IgD-negative memory B cell (primary cell): Measurements from ENCODE around the gene CERS4. TPM values are rescaled to one million over a fixed set of nuclear protein-coding genes. Genes with fewer than 3 reads are reported as not detected.
"Not testable (repeated sequence)": the region's sequence is repeated elsewhere in the genome, so short reads cannot be mapped to it uniquely, and the experiment has no call there.

Experiments used
- H3K27ac Mint-ChIP-seq, 3 donors: one replicate each; pipeline ENCODE4 v1.8.0; 2020 to 2022; ENCODE audit warnings: mild to moderate bottlenecking in 3 of 3, mixed read lengths in 3 of 3, moderate library complexity in 1 of 3
- H3K27me3 Mint-ChIP-seq: one replicate; pipeline ENCODE4 v1.8.0; 2021; ENCODE audit warnings: mixed read lengths
- H3K36me3 Mint-ChIP-seq: one replicate; pipeline ENCODE4 v1.8.0; 2020; ENCODE audit warnings: mild to moderate bottlenecking, mixed read lengths
- H3K4me1 Mint-ChIP-seq, 3 donors: one replicate each; pipeline ENCODE4 v1.8.0; 2020 to 2022; ENCODE audit warnings: mixed read lengths in 3 of 3, mild to moderate bottlenecking in 1 of 3
- H3K4me3 Mint-ChIP-seq, 4 donors: one replicate each; pipeline ENCODE4 v1.8.0; 2020 to 2022; ENCODE audit warnings: mild to moderate bottlenecking in 4 of 4, mixed read lengths in 4 of 4, moderate library complexity in 3 of 4
- H3K9me3 Mint-ChIP-seq, 3 donors: one replicate each; pipeline ENCODE4 v1.8.0; 2020 to 2021; ENCODE audit warnings: mixed read lengths in 3 of 3, mild to moderate bottlenecking in 1 of 3
- polyA plus RNA-seq: library from polyadenylated mRNA; unstranded; fragments of 300-500 nt; fragmentation: Illumina TruSeq; gene quantifications from one replicate; pipeline ENCODE4 v1.2.3, GENCODE V29; 2021

CERS4 gene
- polyA plus RNA-seq, 1 donor from 2014 or later, result 38.0 TPM

GRCh38 chr19:8204961-8205360, 4.2 kb upstream of the CERS4 start:
- Mint-ChIP-seq H3K27ac (peak overlapping the region in 2 of 3 donors; percentile 42 to 68), H3K4me1 (peaks cover 0 to 3% (median 3%) of the 10 kb centered on the region in 3 donors), H3K9me3 (no peaks in the 10 kb centered on the region), H3K36me3 (no peaks in the 10 kb centered on the region), H3K27me3 (no peaks in the 10 kb centered on the region), H3K4me3 (peak overlapping the region in 1 of 4 donors; percentile 48)

GRCh38 chr19:8206147-8207087, 2.8 kb upstream of the CERS4 start:
- Mint-ChIP-seq H3K4me3 (peak overlapping the region in 2 of 4 donors; percentile 41 to 65), H3K27ac (peak overlapping the region in 1 of 3 donors; percentile 62), H3K27me3 (no peaks in the 10 kb centered on the region), H3K9me3 (no peaks in the 10 kb centered on the region), H3K4me1 (peaks cover 8 to 12% (median 10%) of the 10 kb centered on the region in 3 donors), H3K36me3 (peaks cover 2% of the 10 kb centered on the region)

GRCh38 chr19:8207326-8207725, 1.8 kb upstream of the CERS4 start:
- not testable (repeated sequence) for H3K27ac Mint-ChIP-seq, H3K36me3 Mint-ChIP-seq, H3K9me3 Mint-ChIP-seq, H3K27me3 Mint-ChIP-seq
- Mint-ChIP-seq H3K4me1 (peaks cover 14 to 19% (median 17%) of the 10 kb centered on the region in 3 donors), H3K4me3 (peak overlapping the region in 1 of 4 donors; percentile 81)

- Mint-ChIP-seq H3K27me3 (no peaks in the 10 kb centered on the region), H3K36me3 (peaks cover 4% of the 10 kb centered on the region), H3K27ac (peak overlapping the region in 2 of 3 donors; percentile 76 to 80), H3K9me3 (no peaks in the 10 kb centered on the region), H3K4me1 (peaks cover 19 to 20% (median 20%) of the 10 kb centered on the region in 3 donors), H3K4me3 (peak overlapping the region; percentile 74 to 93 (median 84))
These were observed 850 bp upstream of the CERS4 start for GRCh38 chr19:8208119-8208921.

- Mint-ChIP-seq H3K9me3 (no peaks in the 10 kb centered on the region), H3K27me3 (no peaks in the 10 kb centered on the region), H3K36me3 (peaks cover 4% of the 10 kb centered on the region), H3K27ac (peak overlapping the region; percentile 82 to 97 (median 96)), H3K4me1 (peaks cover 20 to 30% (median 28%) of the 10 kb centered on the region in 3 donors), H3K4me3 (peak overlapping the region; percentile 88 to 96 (median 96))
These were observed 550 bp downstream of the CERS4 start for GRCh38 chr19:8209462-8210378.

GRCh38 chr19:8210421-8211101, 1.4 kb downstream of the CERS4 start:
- peaks cover 4% of the 10 kb centered on the region for H3K36me3 Mint-ChIP-seq
- H3K27ac Mint-ChIP-seq, result peak overlapping the region; percentile 82 to 97 (median 96)
- H3K4me1 Mint-ChIP-seq, result peaks cover 20 to 32% (median 28%) of the 10 kb centered on the region in 3 donors
- no peaks in the 10 kb centered on the region for H3K27me3 Mint-ChIP-seq
- no peaks in the 10 kb centered on the region for H3K9me3 Mint-ChIP-seq
- peak overlapping the region; percentile 88 to 96 (median 96) for H3K4me3 Mint-ChIP-seq

- H3K9me3 Mint-ChIP-seq, result no peaks in the 10 kb centered on the region
- H3K4me3 Mint-ChIP-seq, result peak overlapping the region in 3 of 4 donors; percentile 86 to 96 (median 95)
- H3K4me1 Mint-ChIP-seq, result peaks cover 25 to 32% (median 32%) of the 10 kb centered on the region in 3 donors
- H3K36me3 Mint-ChIP-seq, result peaks cover 4% of the 10 kb centered on the region
- H3K27ac Mint-ChIP-seq, result peak overlapping the region in 1 of 3 donors; percentile 82
- H3K27me3 Mint-ChIP-seq, result no peaks in the 10 kb centered on the region
These were observed 3.0 kb downstream of the CERS4 start for GRCh38 chr19:8212212-8212611.

- Mint-ChIP-seq H3K4me3 (peak overlapping the region in 3 of 4 donors; percentile 68 to 83 (median 75)), H3K36me3 (peaks cover 4% of the 10 kb centered on the region), H3K27me3 (no peaks in the 10 kb centered on the region), H3K9me3 (no peaks in the 10 kb centered on the region), H3K27ac (peak overlapping the region; percentile 65 to 87 (median 77)), H3K4me1 (peaks cover 25 to 32% (median 32%) of the 10 kb centered on the region in 3 donors)
These were observed 3.7 kb downstream of the CERS4 start for GRCh38 chr19:8212916-8213315.

GRCh38 chr19:8213827-8214672, 4.9 kb downstream of the CERS4 start:
- Mint-ChIP-seq H3K9me3 (no peaks in the 10 kb centered on the region), H3K36me3 (peaks cover 4% of the 10 kb centered on the region), H3K4me1 (peaks cover 25 to 32% (median 32%) of the 10 kb centered on the region in 3 donors), H3K27me3 (no peaks in the 10 kb centered on the region), H3K4me3 (peak overlapping the region in 3 of 4 donors; percentile 7 to 86 (median 81)), H3K27ac (peak overlapping the region in 1 of 3 donors; percentile 12)

- Mint-ChIP-seq H3K4me1 (peaks cover 24 to 32% (median 31%) of the 10 kb centered on the region in 3 donors), H3K27ac (no peak overlapping the region), H3K4me3 (peak overlapping the region in 2 of 4 donors; percentile 81 to 86), H3K36me3 (peaks cover 4% of the 10 kb centered on the region), H3K27me3 (no peaks in the 10 kb centered on the region), H3K9me3 (no peaks in the 10 kb centered on the region)
These were observed 5.6 kb downstream of the CERS4 start for GRCh38 chr19:8214802-8215201.

GRCh38 chr19:8215783-8216182, 6.6 kb downstream of the CERS4 start:
- Mint-ChIP-seq H3K27ac (peak overlapping the region in 1 of 3 donors; percentile 31), H3K4me3 (peak overlapping the region in 1 of 4 donors; percentile 55), H3K4me1 (peaks cover 17 to 25% (median 24%) of the 10 kb centered on the region in 3 donors), H3K27me3 (no peaks in the 10 kb centered on the region), H3K9me3 (no peaks in the 10 kb centered on the region), H3K36me3 (peaks cover 3% of the 10 kb centered on the region)

- Mint-ChIP-seq H3K27ac (peak overlapping the region in 1 of 3 donors; percentile 31), H3K4me3 (no peak overlapping the region), H3K4me1 (peaks cover 17 to 25% (median 23%) of the 10 kb centered on the region in 3 donors), H3K9me3 (no peaks in the 10 kb centered on the region), H3K36me3 (peaks cover 3% of the 10 kb centered on the region), H3K27me3 (no peaks in the 10 kb centered on the region)
These were observed 7.2 kb downstream of the CERS4 start for GRCh38 chr19:8216357-8216756.

- not testable (repeated sequence) for H3K9me3 Mint-ChIP-seq, H3K36me3 Mint-ChIP-seq, H3K27ac Mint-ChIP-seq, H3K27me3 Mint-ChIP-seq
- Mint-ChIP-seq H3K4me1 (peaks cover 5 to 15% (median 15%) of the 10 kb centered on the region in 3 donors), H3K4me3 (peak overlapping the region in 1 of 4 donors; percentile 33)
These were observed 9.0 kb downstream of the CERS4 start for GRCh38 chr19:8218127-8218526.
